Heart left ventricle (tissue), 16 donors: ENCODE results near the gene SRRD. TPM values are rescaled to one million over a fixed set of nuclear protein-coding genes. Genes with fewer than 3 reads are reported as not detected.

Experiments
- ATAC-seq, 4 donors: fragments of 200-7000 bp; cut with Tn5 transposase; one replicate each; pipeline ENCODE4 v1.9.1; 2020 to 2022; ENCODE audit warnings: moderate library complexity in 4 of 4, mild to moderate bottlenecking in 3 of 4, moderate number of reproducible peaks in 1 of 4
- DNase-seq, 5 donors: peaks; one replicate each; pipeline ENCODE4 v3.0.0-alpha.2; 2020
- H3K27ac ChIP-seq, 12 donors: fragments of 200-600 bp; sonication (generic) in 4 of 12; one replicate each; pipeline versions ENCODE4 v1.5.0 to v1.8.0; 2016 to 2022; ENCODE audit warnings: mild to moderate bottlenecking in 2 of 12
- H3K27me3 ChIP-seq, 9 donors: fragments of 200-600 bp; sonication (generic) in 2 of 9; one replicate each; pipeline versions ENCODE4 v1.5.1 to v1.8.0; 2016 to 2022; ENCODE audit warnings: mild to moderate bottlenecking in 3 of 9
- H3K36me3 ChIP-seq, 9 donors: fragments of 200-600 bp; sonication (generic) in 2 of 9; one replicate each; pipeline versions ENCODE4 v1.5.0 to v1.8.0; 2018 to 2022; ENCODE audit warnings: mild to moderate bottlenecking in 2 of 9
- H3K4me1 ChIP-seq, 12 donors: fragments of 200-600 bp; sonication (generic) in 4 of 12; one replicate each; pipeline versions ENCODE4 v1.5.0 to v1.8.0; 2016 to 2022; ENCODE audit warnings: mild to moderate bottlenecking in 3 of 12
- H3K4me3 ChIP-seq, 12 donors: fragments of 200-600 bp; sonication (generic) in 4 of 12; one replicate each; pipeline versions ENCODE4 v1.5.0 to v1.8.0; 2017 to 2022; ENCODE audit warnings: mild to moderate bottlenecking in 9 of 12, moderate library complexity in 4 of 12
- H3K9me3 ChIP-seq, 12 donors: fragments of 200-600 bp; sonication (generic) in 4 of 12; one replicate each; pipeline versions ENCODE4 v1.5.0 to v1.8.0; 2016 to 2022; ENCODE audit warnings: mild to moderate bottlenecking in 1 of 12
- POLR2A ChIP-seq, 2 donors: fragments of 450-650 bp; IDR thresholded peaks; one replicate each; pipeline ENCODE4 v1.6.1; 2017; ENCODE audit warnings: antibody characterized with exemption in 2 of 2, mild to moderate bottlenecking in 2 of 2, moderate library complexity in 2 of 2
- WGBS, 4 donors: extraction: QIAGEN DNeasy Blood & Tissue Kit in 2 of 4; methylation state at CpG; one replicate each; pipeline versions ENCODE4 v1.1.5 to v1.1.7; 2013 to 2018; 5-methylcytosine and 5-hydroxymethylcytosine counted together
- intact Hi-C, 10 donors: fragments of 100-400 bp; cut with DNase I; formaldehyde crosslinking; loops; one replicate each; pipeline versions ENCODE4 v1.11.1 to v1.14.2; 2022
- polyA plus RNA-seq, 2 donors: library from polyadenylated mRNA; stranded (reverse); fragments of 200-250 nt; gene quantifications; one replicate each; pipeline ENCODE4 v1.2.3, GENCODE V29; 2013
- total RNA-seq, 9 donors: library from RNA; depleted of rRNA in 2 of 9; stranded (reverse); fragments of >200 nt in 2 of 9; fragmentation: NEBNext Ultra II Directional in 3 of 9; extraction: Animal tissue kit (Norgen Biotek cat#: 25700) in 3 of 9; gene quantifications; one replicate each; pipeline versions ENCODE4 v1.1.0 to v1.2.4, GENCODE V29; 2016 to 2023
- TF ChIP-seq, protein P1 (sequence below), 12 donors: fragments of 200-600 bp; sonication (generic) in 4 of 12; IDR thresholded peaks; one replicate each; pipeline versions ENCODE4 v1.5.0 to v1.8.0; 2018 to 2022; ENCODE audit warnings: antibody characterized with exemption in 12 of 12, mild to moderate bottlenecking in 5 of 12
- donor health status: ischemic (EF 13 %, LVEDD 7.1; RV severe dilation, severe dysfunction).
- donor health status: healthy with polysubstance abuse.
- donor health status: DM: no; HTN: yes; CAD: no.
- donor health status: DM: no; HTN: no; CAD: no.
- donor health status: ischemic (EF 25% LVEDD 6.9; RV normal size, moderate dysfunction).
- donor health status: ischemic (EF 25% LVEDD 5.7; RV mildly dilated, moderate dysfunction).
- donor health status: healthy.
- donor health status: DM: yes; HTN: yes; CAD: no.
- donor health status: ischemic (EF 35%, LVEDD 5.7; RV mildly dilated, moderate dysfunction).
- donor health status: nonischemic (EF 11% LVEDD 7.7; RV severe dilation, severe dysfunction).
- donor health status: DM: yes; HTN: yes; CAD: no.
- donor health status: PGD.
- donor health status: ischemic (EF 29% LVEDD 5.4; RV normal size, mild dysfunction).
- donor health status: nonischemic (EF 23%, LVEDD 6.1; RV moderate dilation, normal function).

The SRRD gene
- total and polyA plus RNA-seq, 11 donors, result 11.3 to 28.9 (median 23.4) TPM

DNA sequence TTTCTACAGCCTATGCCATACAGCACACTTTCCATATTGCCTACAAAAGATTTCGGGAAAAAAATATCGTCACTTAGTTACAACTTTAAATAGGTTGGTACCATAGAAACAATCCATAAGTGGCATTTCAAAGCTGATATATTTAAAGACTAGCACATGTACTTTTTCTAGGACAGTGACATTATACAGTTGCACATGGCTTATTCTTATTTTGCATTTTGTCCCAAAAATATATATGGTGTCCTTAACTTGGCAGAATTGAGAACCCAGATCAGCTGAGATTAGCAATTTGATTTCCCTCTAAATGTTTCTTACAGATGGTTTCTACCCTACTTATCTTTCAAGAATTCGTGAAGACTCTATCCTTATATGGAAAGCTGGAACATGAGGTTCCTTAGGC lies 32.3 kb downstream of the SRRD start:
- DNase-seq (no peak), ATAC-seq (no peak)
- intact Hi-C loops, result loop anchor here in 1 of 10 donors (10.0 kb wide), 1 partner anchor 69 kb away; no protein-coding TSS in a partner anchor
- no peak overlapping the region for H3K27ac ChIP-seq
- H3K4me3 ChIP-seq, result no peak overlapping the region
- no peaks in the 10 kb centered on the region for H3K36me3 ChIP-seq
- H3K27me3 ChIP-seq, result no peaks in the 10 kb centered on the region
- H3K9me3 ChIP-seq, result no peaks in the 10 kb centered on the region
- 77 to 89% (median 81%) methylated on average over 3 of the region's 3 CpGs for WGBS, 4 donors
- TF ChIP-seq, protein P1, sequence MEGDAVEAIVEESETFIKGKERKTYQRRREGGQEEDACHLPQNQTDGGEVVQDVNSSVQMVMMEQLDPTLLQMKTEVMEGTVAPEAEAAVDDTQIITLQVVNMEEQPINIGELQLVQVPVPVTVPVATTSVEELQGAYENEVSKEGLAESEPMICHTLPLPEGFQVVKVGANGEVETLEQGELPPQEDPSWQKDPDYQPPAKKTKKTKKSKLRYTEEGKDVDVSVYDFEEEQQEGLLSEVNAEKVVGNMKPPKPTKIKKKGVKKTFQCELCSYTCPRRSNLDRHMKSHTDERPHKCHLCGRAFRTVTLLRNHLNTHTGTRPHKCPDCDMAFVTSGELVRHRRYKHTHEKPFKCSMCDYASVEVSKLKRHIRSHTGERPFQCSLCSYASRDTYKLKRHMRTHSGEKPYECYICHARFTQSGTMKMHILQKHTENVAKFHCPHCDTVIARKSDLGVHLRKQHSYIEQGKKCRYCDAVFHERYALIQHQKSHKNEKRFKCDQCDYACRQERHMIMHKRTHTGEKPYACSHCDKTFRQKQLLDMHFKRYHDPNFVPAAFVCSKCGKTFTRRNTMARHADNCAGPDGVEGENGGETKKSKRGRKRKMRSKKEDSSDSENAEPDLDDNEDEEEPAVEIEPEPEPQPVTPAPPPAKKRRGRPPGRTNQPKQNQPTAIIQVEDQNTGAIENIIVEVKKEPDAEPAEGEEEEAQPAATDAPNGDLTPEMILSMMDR (IDR thresholded peaks at IDR 0.05), result no peak
- TF ChIP-seq POLR2A (IDR thresholded peaks at IDR 0.05), result no peak
- peaks cover 0 to 26% (median 16%) of the 10 kb centered on the region in 12 donors for H3K4me1 ChIP-seq

DNA sequence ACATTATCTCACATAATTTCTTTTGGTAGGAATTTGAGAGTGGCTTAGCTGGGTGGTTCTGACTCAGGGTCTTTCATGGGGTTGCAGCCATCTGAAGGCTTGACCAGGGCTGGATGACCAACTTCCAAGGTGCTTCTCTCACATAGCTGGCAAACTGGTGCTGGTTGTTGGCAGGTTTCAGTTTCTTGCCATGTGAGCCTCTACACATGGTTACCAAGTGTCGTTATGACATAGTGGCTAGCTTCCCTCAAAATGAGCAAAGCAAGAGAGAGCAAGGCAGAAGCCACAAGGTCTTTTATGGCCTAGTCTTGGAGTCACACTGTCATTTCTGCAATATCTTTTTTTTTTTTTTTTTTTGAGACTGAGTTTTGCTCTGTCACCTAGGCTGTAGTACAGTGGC lies 32.8 kb downstream of the SRRD start:
- intact Hi-C loops, result loop anchor here in 1 of 10 donors (10.0 kb wide), 1 partner anchor 68 kb away; no protein-coding TSS in a partner anchor
- no peak overlapping the region for H3K27ac ChIP-seq
- WGBS, 4 donors, result 70 to 91% (median 75%) methylated on average over 1 of the region's 1 CpG
- DNase-seq (no peak), ATAC-seq (no peak)
- no peaks in the 10 kb centered on the region for H3K9me3 ChIP-seq
- no peaks in the 10 kb centered on the region for H3K36me3 ChIP-seq
- H3K27me3 ChIP-seq, result no peaks in the 10 kb centered on the region
- H3K4me3 ChIP-seq, result no peak overlapping the region
- TF ChIP-seq, protein P1 (IDR thresholded peaks at IDR 0.05), result no peak
- no peak for TF ChIP-seq POLR2A (IDR thresholded peaks at IDR 0.05)
- H3K4me1 ChIP-seq, result peaks cover 0 to 21% (median 13%) of the 10 kb centered on the region in 12 donors

DNA sequence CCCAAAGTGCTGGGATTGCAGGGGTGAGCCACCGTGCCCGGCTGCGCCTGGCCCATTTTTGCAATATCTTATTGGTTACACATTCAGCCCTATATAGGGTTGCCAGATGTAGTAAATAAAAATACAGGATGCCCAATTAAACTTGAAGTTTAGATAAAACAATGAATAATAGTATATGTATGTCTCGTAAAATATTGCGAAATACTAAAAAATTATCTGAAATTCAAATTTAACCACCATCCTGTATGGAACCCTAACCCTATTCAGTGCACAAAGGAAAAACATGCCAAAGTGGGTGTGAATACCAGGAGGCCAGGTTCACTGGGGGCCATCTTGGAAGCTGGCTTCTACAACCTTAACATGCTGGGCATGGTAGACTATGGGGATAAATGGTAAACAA lies 33.8 kb downstream of the SRRD start:
- Histone ChIP-seq H3K27me3 (no peaks in the 10 kb centered on the region), H3K4me1 (peaks cover 0 to 17% (median 10%) of the 10 kb centered on the region in 12 donors), H3K9me3 (no peaks in the 10 kb centered on the region), H3K36me3 (peaks cover 0 to 2% (median 0%) of the 10 kb centered on the region in 9 donors), H3K27ac (no peak overlapping the region), H3K4me3 (no peak overlapping the region)
- DNase-seq, result no peak
- 94 to 99% (median 96%) methylated on average over 5 of the region's 5 CpGs for WGBS, 4 donors
- ATAC-seq, result no peak
- TF ChIP-seq, protein P1 (IDR thresholded peaks at IDR 0.05), result no peak
- no peak for TF ChIP-seq POLR2A (IDR thresholded peaks at IDR 0.05)
- intact Hi-C loops, result loop anchor here in 1 of 10 donors (10.0 kb wide), 1 partner anchor 67 kb away; no protein-coding TSS in a partner anchor

DNA sequence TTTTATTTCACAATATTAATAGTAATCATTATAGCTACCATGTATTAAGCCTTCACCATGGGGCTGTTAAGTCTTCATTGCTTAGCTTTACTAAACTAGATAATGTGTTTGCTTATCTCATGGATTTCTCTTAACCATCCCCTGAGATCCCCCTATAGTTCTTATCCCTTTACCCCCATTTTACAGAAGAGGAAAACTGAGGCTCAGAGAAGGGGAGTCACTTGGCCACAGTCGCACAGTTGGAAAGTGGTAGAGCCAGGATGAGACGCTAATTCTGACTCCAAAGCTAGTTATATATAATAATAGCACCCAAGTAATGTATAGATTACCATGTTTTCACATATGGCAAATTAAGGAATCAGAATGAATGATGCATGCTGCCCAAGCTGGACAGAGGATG lies 38.3 kb downstream of the SRRD start:
- Histone ChIP-seq H3K4me1 (peaks cover 0 to 21% (median 1%) of the 10 kb centered on the region in 12 donors), H3K27me3 (no peaks in the 10 kb centered on the region), H3K27ac (no peak overlapping the region), H3K36me3 (peaks cover 0 to 35% (median 20%) of the 10 kb centered on the region in 9 donors), H3K4me3 (no peak overlapping the region), H3K9me3 (no peaks in the 10 kb centered on the region)
- WGBS, 4 donors, result 93 to 100% (median 96%) methylated on average over 2 of the region's 2 CpGs
- ATAC-seq, result no peak
- intact Hi-C loops, result no loop called here
- TF ChIP-seq POLR2A (IDR thresholded peaks at IDR 0.05), result no peak
- TF ChIP-seq, protein P1 (IDR thresholded peaks at IDR 0.05), result no peak
- DNase-seq, result no peak
